Measurements from ENCODE around the gene RPLP2.

RPLP2 gene

DNA sequence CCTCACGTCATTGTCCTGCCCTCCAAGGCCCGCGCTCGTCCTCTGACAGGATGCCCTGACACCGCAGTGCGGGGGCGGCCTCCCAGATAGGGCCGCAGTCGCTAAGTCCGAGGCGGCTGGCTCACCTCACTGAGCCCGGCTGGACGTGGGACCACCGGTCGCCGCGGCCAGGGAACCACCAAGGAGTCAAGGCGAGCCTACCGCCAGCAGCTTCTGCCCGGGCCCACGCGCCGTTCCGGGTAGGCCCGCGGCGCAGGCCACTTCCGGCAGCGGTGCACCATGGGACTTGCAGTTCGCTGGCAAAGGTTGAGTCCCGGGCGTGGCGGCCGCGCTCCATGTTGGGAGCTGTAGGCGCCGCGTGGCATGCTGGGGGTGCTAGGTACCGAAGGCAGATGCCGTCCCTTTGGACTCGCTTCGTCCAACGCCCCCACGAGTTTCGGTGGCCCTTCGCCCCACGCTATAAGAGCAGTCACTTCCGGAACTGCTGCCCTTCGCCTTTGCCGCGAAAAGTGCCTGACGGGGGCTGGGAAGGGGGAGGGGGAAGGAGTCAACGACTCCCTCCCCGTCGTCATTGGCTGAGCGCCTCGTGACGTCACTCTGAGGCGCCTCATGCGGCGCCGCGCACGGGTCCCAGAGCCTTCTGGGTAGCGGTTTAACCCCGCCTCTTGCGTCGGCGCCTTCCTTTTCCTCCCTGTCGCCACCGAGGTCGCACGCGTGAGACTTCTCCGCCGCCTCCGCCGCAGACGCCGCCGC, at the start of gene RPLP2 (continued):
- TF ChIP-seq HOXA7 (CRISPR knock-in tag; IDR thresholded peaks at IDR 0.05; ENCODE audit: borderline replicate concordance): no peak
- no peak for TF ChIP-seq ZNF214 (tag by site-specific recombination; IDR thresholded peaks at IDR 0.05; ENCODE audit: borderline replicate concordance)
- no peak for TF ChIP-seq ZNF670 (tag by site-specific recombination; IDR thresholded peaks at IDR 0.05; ENCODE audit: low read depth)
- peak; percentile 75 for TF ChIP-seq KLF16 (tag by site-specific recombination; IDR thresholded peaks at IDR 0.05)
- no peak for TF ChIP-seq ZNF274 (IDR thresholded peaks at IDR 0.05; ENCODE audit: low read length)
- TF ChIP-seq ZNF274 (tag by site-specific recombination; IDR thresholded peaks at IDR 0.05; ENCODE audit: borderline replicate concordance): no peak
- peak; percentile 16; the same call in 1 of the 2 replicates for TF ChIP-seq OSR2 (tag by site-specific recombination; IDR thresholded peaks at IDR 0.05)
- no peak for TF ChIP-seq ZNF146 (tag by site-specific recombination; IDR thresholded peaks at IDR 0.05)
- TF ChIP-seq ZNF645 (tag by site-specific recombination; IDR thresholded peaks at IDR 0.05): no peak
- TF ChIP-seq, protein P1, sequence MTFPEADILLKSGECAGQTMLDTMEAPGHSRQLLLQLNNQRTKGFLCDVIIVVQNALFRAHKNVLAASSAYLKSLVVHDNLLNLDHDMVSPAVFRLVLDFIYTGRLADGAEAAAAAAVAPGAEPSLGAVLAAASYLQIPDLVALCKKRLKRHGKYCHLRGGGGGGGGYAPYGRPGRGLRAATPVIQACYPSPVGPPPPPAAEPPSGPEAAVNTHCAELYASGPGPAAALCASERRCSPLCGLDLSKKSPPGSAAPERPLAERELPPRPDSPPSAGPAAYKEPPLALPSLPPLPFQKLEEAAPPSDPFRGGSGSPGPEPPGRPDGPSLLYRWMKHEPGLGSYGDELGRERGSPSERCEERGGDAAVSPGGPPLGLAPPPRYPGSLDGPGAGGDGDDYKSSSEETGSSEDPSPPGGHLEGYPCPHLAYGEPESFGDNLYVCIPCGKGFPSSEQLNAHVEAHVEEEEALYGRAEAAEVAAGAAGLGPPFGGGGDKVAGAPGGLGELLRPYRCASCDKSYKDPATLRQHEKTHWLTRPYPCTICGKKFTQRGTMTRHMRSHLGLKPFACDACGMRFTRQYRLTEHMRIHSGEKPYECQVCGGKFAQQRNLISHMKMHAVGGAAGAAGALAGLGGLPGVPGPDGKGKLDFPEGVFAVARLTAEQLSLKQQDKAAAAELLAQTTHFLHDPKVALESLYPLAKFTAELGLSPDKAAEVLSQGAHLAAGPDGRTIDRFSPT (tag by site-specific recombination; IDR thresholded peaks at IDR 0.05): peak; percentile 77; the same call in 1 of the 2 replicates
- no peak for TF ChIP-seq ZNF571 (tag by site-specific recombination; IDR thresholded peaks at IDR 0.05)
- no peak for TF ChIP-seq ZNF560 (tag by site-specific recombination; IDR thresholded peaks at IDR 0.05; ENCODE audit: borderline replicate concordance)
- TF ChIP-seq, protein P2, sequence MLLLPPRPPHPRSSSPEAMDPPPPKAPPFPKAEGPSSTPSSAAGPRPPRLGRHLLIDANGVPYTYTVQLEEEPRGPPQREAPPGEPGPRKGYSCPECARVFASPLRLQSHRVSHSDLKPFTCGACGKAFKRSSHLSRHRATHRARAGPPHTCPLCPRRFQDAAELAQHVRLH (tag by site-specific recombination; IDR thresholded peaks at IDR 0.05): peak; percentile 36; the same call in 1 of the 2 replicates
- no peak for TF ChIP-seq ZNF548 (tag by site-specific recombination; IDR thresholded peaks at IDR 0.05)
- TF ChIP-seq ZNF621 (tag by site-specific recombination; IDR thresholded peaks at IDR 0.05): no peak
- no peak; the same call in 1 of the 2 replicates for TF ChIP-seq TRIM28 (IDR thresholded peaks at IDR 0.05; ENCODE audit: borderline replicate concordance, low read length)
- no peak for TF ChIP-seq BCL11A (tag by site-specific recombination; IDR thresholded peaks at IDR 0.05; ENCODE audit: low read depth)
- no peak for TF ChIP-seq ZNF157 (tag by site-specific recombination; IDR thresholded peaks at IDR 0.05)
- TF ChIP-seq, protein P3, sequence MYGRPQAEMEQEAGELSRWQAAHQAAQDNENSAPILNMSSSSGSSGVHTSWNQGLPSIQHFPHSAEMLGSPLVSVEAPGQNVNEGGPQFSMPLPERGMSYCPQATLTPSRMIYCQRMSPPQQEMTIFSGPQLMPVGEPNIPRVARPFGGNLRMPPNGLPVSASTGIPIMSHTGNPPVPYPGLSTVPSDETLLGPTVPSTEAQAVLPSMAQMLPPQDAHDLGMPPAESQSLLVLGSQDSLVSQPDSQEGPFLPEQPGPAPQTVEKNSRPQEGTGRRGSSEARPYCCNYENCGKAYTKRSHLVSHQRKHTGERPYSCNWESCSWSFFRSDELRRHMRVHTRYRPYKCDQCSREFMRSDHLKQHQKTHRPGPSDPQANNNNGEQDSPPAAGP (tag by site-specific recombination; IDR thresholded peaks at IDR 0.05): peak; percentile 80
- TF ChIP-seq ZNF530 (tag by site-specific recombination; IDR thresholded peaks at IDR 0.05; ENCODE audit: low read depth): no peak
- TF ChIP-seq ZNF169 (tag by site-specific recombination; IDR thresholded peaks at IDR 0.05): no peak
- TF ChIP-seq ZNF585B (tag by site-specific recombination; IDR thresholded peaks at IDR 0.05): no peak
- TF ChIP-seq, protein P4, sequence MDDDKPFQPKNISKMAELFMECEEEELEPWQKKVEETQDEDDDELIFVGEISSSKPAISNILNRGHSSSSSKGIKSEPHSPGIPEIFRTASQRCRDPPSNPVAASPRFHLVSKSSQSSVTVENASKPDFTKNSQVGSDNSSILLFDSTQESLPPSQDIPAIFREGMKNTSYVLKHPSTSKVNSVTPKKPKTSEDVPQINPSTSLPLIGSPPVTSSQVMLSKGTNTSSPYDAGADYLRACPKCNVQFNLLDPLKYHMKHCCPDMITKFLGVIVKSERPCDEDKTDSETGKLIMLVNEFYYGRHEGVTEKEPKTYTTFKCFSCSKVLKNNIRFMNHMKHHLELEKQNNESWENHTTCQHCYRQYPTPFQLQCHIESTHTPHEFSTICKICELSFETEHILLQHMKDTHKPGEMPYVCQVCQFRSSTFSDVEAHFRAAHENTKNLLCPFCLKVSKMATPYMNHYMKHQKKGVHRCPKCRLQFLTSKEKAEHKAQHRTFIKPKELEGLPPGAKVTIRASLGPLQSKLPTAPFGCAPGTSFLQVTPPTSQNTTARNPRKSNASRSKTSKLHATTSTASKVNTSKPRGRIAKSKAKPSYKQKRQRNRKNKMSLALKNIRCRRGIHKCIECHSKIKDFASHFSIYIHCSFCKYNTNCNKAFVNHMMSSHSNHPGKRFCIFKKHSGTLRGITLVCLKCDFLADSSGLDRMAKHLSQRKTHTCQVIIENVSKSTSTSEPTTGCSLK (tag by site-specific recombination; IDR thresholded peaks at IDR 0.05): no peak
- TF ChIP-seq, protein P5, sequence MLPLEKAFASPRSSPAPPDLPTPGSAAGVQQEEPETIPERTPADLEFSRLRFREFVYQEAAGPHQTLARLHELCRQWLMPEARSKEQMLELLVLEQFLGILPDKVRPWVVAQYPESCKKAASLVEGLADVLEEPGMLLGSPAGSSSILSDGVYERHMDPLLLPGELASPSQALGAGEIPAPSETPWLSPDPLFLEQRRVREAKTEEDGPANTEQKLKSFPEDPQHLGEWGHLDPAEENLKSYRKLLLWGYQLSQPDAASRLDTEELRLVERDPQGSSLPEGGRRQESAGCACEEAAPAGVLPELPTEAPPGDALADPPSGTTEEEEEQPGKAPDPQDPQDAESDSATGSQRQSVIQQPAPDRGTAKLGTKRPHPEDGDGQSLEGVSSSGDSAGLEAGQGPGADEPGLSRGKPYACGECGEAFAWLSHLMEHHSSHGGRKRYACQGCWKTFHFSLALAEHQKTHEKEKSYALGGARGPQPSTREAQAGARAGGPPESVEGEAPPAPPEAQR (tag by site-specific recombination; IDR thresholded peaks at IDR 0.05): no peak
- TF ChIP-seq ZNF423 (tag by site-specific recombination; IDR thresholded peaks at IDR 0.05): no peak
- no peak for TF ChIP-seq ZNF350 (tag by site-specific recombination; IDR thresholded peaks at IDR 0.05)
- peak; percentile 96; the same call in 1 of the 2 replicates for TF ChIP-seq KLF7 (tag by site-specific recombination; IDR thresholded peaks at IDR 0.05; ENCODE audit: borderline replicate concordance)
- TF ChIP-seq PRDM10 (tag by site-specific recombination; IDR thresholded peaks at IDR 0.05): peak; percentile 58; the same call in 1 of the 2 replicates

Measured in HEK293 (cell line).